Heart right ventricle (tissue), 16 donors: Measurements from ENCODE around the gene PSMD13. TPM values are rescaled to one million over a fixed set of nuclear protein-coding genes. Genes with fewer than 3 reads are reported as not detected.
A peak's percentile ranks its signal among the peaks of the same experiment; 100 is the strongest.

Experiments
- ATAC-seq, 8 donors: fragments of 200-7000 bp; cut with Tn5 transposase; one replicate each; pipeline ENCODE4 v1.9.1; 2020; ENCODE audit warnings: mild to moderate bottlenecking in 8 of 8, moderate library complexity in 8 of 8, moderate number of reproducible peaks in 1 of 8
- DNase-seq, 2 donors: peaks; one replicate each; pipeline ENCODE4 v3.0.0-alpha.2; 2020
- H3K27ac ChIP-seq, 10 donors: fragments of 200-600 bp; sonication (generic) in 2 of 10; one replicate each; pipeline versions ENCODE4 v1.5.0 to v1.8.0; 2020 to 2022; ENCODE audit warnings: mild to moderate bottlenecking in 3 of 10
- H3K27me3 ChIP-seq, 7 donors: fragments of 200-600 bp; one replicate each; pipeline ENCODE4 v1.8.0; 2021 to 2022; ENCODE audit warnings: mild to moderate bottlenecking in 2 of 7
- H3K36me3 ChIP-seq, 9 donors: fragments of 200-600 bp; sonication (generic) in 1 of 9; one replicate each; pipeline versions ENCODE4 v1.5.0 to v1.8.0; 2020 to 2022; ENCODE audit warnings: mild to moderate bottlenecking in 2 of 9
- H3K4me1 ChIP-seq, 9 donors: fragments of 200-600 bp; sonication (generic) in 1 of 9; one replicate each; pipeline versions ENCODE4 v1.5.0 to v1.8.0; 2020 to 2022; ENCODE audit warnings: mild to moderate bottlenecking in 4 of 9
- H3K4me3 ChIP-seq, 10 donors: fragments of 200-600 bp; sonication (generic) in 2 of 10; one replicate each; pipeline versions ENCODE4 v1.5.0 to v1.8.0; 2020 to 2022; ENCODE audit warnings: mild to moderate bottlenecking in 7 of 10, moderate library complexity in 2 of 10
- H3K9me3 ChIP-seq, 11 donors: fragments of 200-600 bp in 10 of 11; sonication (generic) in 2 of 11; one replicate each; pipeline versions ENCODE4 v1.5.0 to v1.8.0; 2013 to 2022; ENCODE audit warnings: mild to moderate bottlenecking in 2 of 11, control low read depth in 1 of 11, moderate library complexity in 1 of 11
- CTCF ChIP-seq, 9 donors: fragments of 200-600 bp; sonication (generic) in 2 of 9; IDR thresholded peaks; one replicate each; pipeline versions ENCODE4 v1.5.0 to v1.8.0; 2021 to 2022; ENCODE audit warnings: antibody characterized with exemption in 9 of 9, mild to moderate bottlenecking in 5 of 9, moderate library complexity in 1 of 9
- WGBS, 2 donors: extraction: QIAGEN DNeasy Blood & Tissue Kit; methylation state at CpG; one replicate each; pipeline ENCODE4 v1.1.7; 2013; ENCODE audit warnings: inconsistent platforms in 1 of 2; 5-methylcytosine and 5-hydroxymethylcytosine counted together
- intact Hi-C, 10 donors: fragments of 100-400 bp; cut with DNase I; formaldehyde crosslinking; loops; one replicate each; pipeline versions ENCODE4 v1.11.1 to v1.14.2; 2022
- polyA plus RNA-seq, 2 donors: library from polyadenylated mRNA; stranded (reverse); fragments of 200-250 nt; gene quantifications; one replicate each; pipeline ENCODE4 v1.2.3, GENCODE V29; 2013
- total RNA-seq, 10 donors: library from RNA; stranded (reverse); fragmentation: NEBNext Ultra II Directional in 3 of 10; extraction: Animal tissue kit (Norgen Biotek cat#: 25700) in 3 of 10; gene quantifications; one replicate each; pipeline versions ENCODE4 v1.2.1 to v1.2.4, GENCODE V29; 2021 to 2023
- donor health status: Arrhythmogenic right ventricular cardiomyopathy.
- donor health status: ischemic (EF 13 %, LVEDD 7.1; RV severe dilation, severe dysfunction).
- donor health status: healthy with polysubstance abuse.
- donor health status: DM: no; HTN: yes; CAD: no.
- donor health status: DM: no; HTN: no; CAD: no.
- donor health status: ischemic (EF 25% LVEDD 6.9; RV normal size, moderate dysfunction).
- donor health status: ischemic (EF 25% LVEDD 5.7; RV mildly dilated, moderate dysfunction).
- donor health status: healthy.
- donor health status: DM: yes; HTN: yes; CAD: no.
- donor health status: Ischemic cardiomyopathy.
- donor health status: ischemic (EF 35%, LVEDD 5.7; RV mildly dilated, moderate dysfunction).
- donor health status: nonischemic (EF 11% LVEDD 7.7; RV severe dilation, severe dysfunction).
- donor health status: DM: yes; HTN: yes; CAD: no.
- donor health status: PGD.
- donor health status: ischemic (EF 29% LVEDD 5.4; RV normal size, mild dysfunction).
- donor health status: nonischemic (EF 23%, LVEDD 6.1; RV moderate dilation, normal function).

PSMD13 gene
- total and polyA plus RNA-seq, 12 donors, result 78.7 to 163 (median 94.4) TPM

DNA sequence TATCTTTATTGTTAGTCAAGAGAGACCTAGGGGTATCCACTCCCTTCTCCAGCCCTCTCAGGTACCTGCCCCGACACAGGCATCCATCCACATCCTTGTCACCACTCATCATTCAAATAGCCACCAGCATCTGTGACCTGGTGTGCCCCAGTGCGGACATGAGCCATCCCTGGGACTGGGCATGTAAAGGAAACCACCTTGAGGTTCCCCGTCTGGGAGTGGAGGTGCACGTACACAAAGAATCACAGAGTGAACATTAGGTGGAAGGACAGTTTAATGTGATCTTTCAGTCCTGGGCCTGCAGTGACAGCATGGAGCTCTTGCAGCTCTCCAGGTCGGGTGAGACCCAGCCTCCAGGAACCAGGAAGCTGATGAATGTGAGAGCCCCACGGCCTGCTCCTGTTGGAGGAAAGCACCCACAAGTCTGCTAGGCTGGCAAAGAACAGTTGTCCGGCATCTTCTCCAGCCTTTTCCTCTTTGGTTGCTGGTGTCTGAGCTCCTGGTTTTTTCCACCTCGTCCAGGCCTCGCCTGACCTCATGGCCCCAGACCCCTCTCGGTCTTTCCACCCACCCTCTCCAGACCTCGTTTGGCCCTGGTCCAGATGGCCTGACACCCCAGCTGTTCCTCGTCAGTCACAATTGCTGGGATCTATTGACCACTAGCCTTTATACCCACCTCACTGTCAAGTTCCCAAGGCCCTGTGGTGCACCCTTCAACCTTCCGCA lies 16.5 kb downstream of the PSMD13 start:
- H3K27ac ChIP-seq, result no peak overlapping the region
- H3K27me3 ChIP-seq, result peaks cover 0 to 3% (median 0%) of the 10 kb centered on the region in 7 donors
- WGBS, 2 donors, result 71 to 74% methylated on average over 13 of the region's 13 CpGs
- no peaks in the 10 kb centered on the region for H3K9me3 ChIP-seq
- no peaks in the 10 kb centered on the region for H3K4me1 ChIP-seq
- DNase-seq, result no peak
- H3K4me3 ChIP-seq, result no peak overlapping the region
- intact Hi-C loops, result loop anchor here in 3 of 10 donors (5.0 to 10.0 kb wide), 4 partner anchors 34 to 121 kb away; partner anchors contain the start of genes B4GALNT4 (in 2 of the 3), IFITM1 (in 1 of the 3) and PGGHG (in 1 of the 3)
- H3K36me3 ChIP-seq, result peaks cover 3 to 59% (median 37%) of the 10 kb centered on the region in 9 donors
- peak in 1 of 8 donors; percentile 11 for ATAC-seq
- no peak for TF ChIP-seq CTCF (IDR thresholded peaks at IDR 0.05)

DNA sequence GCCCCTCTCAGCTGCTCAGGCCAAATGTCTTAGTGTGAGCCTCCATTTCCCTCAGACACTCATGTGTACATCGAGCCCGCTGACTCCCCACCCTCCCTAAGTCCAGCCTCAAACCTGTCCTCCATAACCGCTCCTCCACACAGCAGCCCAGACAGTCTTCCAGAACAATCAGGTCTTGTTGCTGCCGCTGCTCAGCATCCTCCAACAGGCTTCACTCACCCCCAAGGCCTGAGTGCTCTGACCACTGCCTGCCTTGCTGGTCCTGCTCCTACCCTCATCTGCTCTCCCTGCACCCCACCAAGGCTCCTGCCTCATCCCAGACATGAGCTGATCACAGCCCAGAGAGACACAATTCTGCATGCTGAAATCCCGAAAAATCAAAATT lies 17.1 kb downstream of the PSMD13 start:
- intact Hi-C loops, result loop anchor here in 3 of 10 donors (5.0 to 10.0 kb wide), 4 partner anchors 33 to 121 kb away; partner anchors contain the start of genes B4GALNT4 (in 2 of the 3), IFITM1 (in 1 of the 3) and PGGHG (in 1 of the 3)
- Histone ChIP-seq H3K9me3 (no peaks in the 10 kb centered on the region), H3K4me1 (no peaks in the 10 kb centered on the region), H3K4me3 (no peak overlapping the region), H3K27me3 (peaks cover 0 to 3% (median 0%) of the 10 kb centered on the region in 7 donors), H3K36me3 (peaks cover 0 to 53% (median 31%) of the 10 kb centered on the region in 9 donors), H3K27ac (no peak overlapping the region)
- no peak for TF ChIP-seq CTCF (IDR thresholded peaks at IDR 0.05)
- 89 to 95% methylated on average over 5 of the region's 5 CpGs for WGBS, 2 donors
- no peak for DNase-seq
- ATAC-seq, result no peak

DNA sequence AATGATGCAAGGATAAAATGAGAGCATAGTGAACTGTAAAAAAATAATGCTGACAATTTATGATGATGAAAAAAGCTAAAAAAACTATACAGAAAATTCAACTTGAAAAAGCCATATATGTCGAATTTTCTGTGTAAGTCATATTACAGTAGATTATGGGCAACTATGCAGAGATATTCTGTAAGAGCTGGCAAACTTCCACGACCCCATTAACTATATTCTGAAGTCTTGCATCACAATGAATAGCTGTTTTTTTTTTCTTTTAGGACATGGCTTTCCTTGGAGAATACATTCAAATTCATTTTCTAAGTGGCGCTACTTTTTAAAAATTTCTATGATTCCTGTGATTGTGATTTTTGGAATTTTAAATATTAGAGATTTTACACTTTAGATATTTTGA lies 18.4 kb downstream of the PSMD13 start:
- H3K4me3 ChIP-seq, result no peak overlapping the region
- ATAC-seq, result no peak
- H3K36me3 ChIP-seq, result peaks cover 0 to 40% (median 26%) of the 10 kb centered on the region in 9 donors
- H3K27me3 ChIP-seq, result peaks cover 0 to 10% (median 0%) of the 10 kb centered on the region in 7 donors
- intact Hi-C loops, result loop anchor here in 4 of 10 donors (5.0 to 10.0 kb wide), 4 partner anchors 60 to 120 kb away; partner anchors contain the start of genes B4GALNT4 (in 2 of the 4) and IFITM1 (in 1 of the 4)
- WGBS, 2 donors, result 56 to 58% methylated on average over 3 of the region's 3 CpGs
- no peaks in the 10 kb centered on the region for H3K4me1 ChIP-seq
- no peak for TF ChIP-seq CTCF (IDR thresholded peaks at IDR 0.05)
- no peak for DNase-seq
- no peaks in the 10 kb centered on the region for H3K9me3 ChIP-seq
- no peak overlapping the region for H3K27ac ChIP-seq

- Histone ChIP-seq H3K4me1 (no peaks in the 10 kb centered on the region), H3K36me3 (peaks cover 0 to 34% (median 23%) of the 10 kb centered on the region in 9 donors), H3K27ac (no peak overlapping the region), H3K4me3 (no peak overlapping the region), H3K9me3 (no peaks in the 10 kb centered on the region), H3K27me3 (peaks cover 0 to 10% (median 0%) of the 10 kb centered on the region in 7 donors)
- intact Hi-C loops, result loop anchor here in 4 of 10 donors (5.0 to 10.0 kb wide), 4 partner anchors 59 to 119 kb away; partner anchors contain the start of genes B4GALNT4 (in 2 of the 4) and IFITM1 (in 1 of the 4)
- ATAC-seq (no peak), DNase-seq (no peak)
- no peak for TF ChIP-seq CTCF (IDR thresholded peaks at IDR 0.05)
- 85 to 97% methylated on average over 2 of the region's 2 CpGs for WGBS, 2 donors
These were observed 19.0 kb downstream of the PSMD13 start for GRCh38 chr11:255816-256215.
